IMR-90 (cell line): ENCODE data around the gene PLD3. TPM values are rescaled to one million over a fixed set of nuclear protein-coding genes. Genes with fewer than 3 reads are reported as not detected.

Experiments
- ATAC-seq: fragments of 200-7000 bp; cut with Tn5 transposase; 2 replicates; pipeline ENCODE4 v1.9.1; 2020; ENCODE audit warnings: low read depth, mild to moderate bottlenecking, moderate library complexity
- BruUV-seq: library from RNA; stranded (reverse); fragments of 400-500 nt; replicated peaks from 2 replicates; lab custom pipeline; 2021; lab: Mats Ljungman, UMichigan
- CTCF ChIA-PET: fragments of 300-600 bp; formaldehyde crosslinking; extraction: SDS; loops from one replicate; lab custom pipeline; 2021; ENCODE audit warnings: antibody characterized with exemption; lab: Yijun Ruan, JAX
- POLR2A ChIA-PET: fragments of 300-600 bp; sonication (Branson Sonifier 250); formaldehyde crosslinking; loops from one replicate; lab custom pipeline; 2022; ENCODE audit warnings: antibody characterized with exemption; ENCODE audit not compliant: unreplicated experiment; lab: Charles Lee
- DNase-seq: peaks from one replicate; pipeline ENCODE4 v3.0.0; 2013
- H2AFZ ChIP-seq: replicated peaks from 2 replicates; pipeline ENCODE3; 2013; ENCODE audit warnings: low read length, mild to moderate bottlenecking; ENCODE audit not compliant: poor library complexity
- H2AK5ac ChIP-seq: 2 replicates; pipeline ENCODE4 v1.6.1; 2013; ENCODE audit warnings: low read depth, low read length, inconsistent platforms
- H2AK9ac ChIP-seq: replicated peaks from 2 replicates; pipeline ENCODE3; 2013; ENCODE audit warnings: mild to moderate bottlenecking, low read depth, low read length, moderate library complexity; ENCODE audit not compliant: poor library complexity
- H2BK120ac ChIP-seq: 2 replicates; pipeline ENCODE4 v1.6.1; 2013; ENCODE audit warnings: low read depth, low read length, inconsistent platforms
- H2BK15ac ChIP-seq: 3 replicates; pipeline ENCODE4 v1.6.1; 2013; ENCODE audit warnings: low read depth, low read length, inconsistent platforms
- H2BK20ac ChIP-seq: 2 replicates; pipeline ENCODE4 v1.6.1; 2013; ENCODE audit warnings: low read depth, mild to moderate bottlenecking, inconsistent platforms, low read length, moderate library complexity
- H2BK5ac ChIP-seq: 2 replicates; pipeline ENCODE4 v1.6.1; 2013; ENCODE audit warnings: mild to moderate bottlenecking, low read depth, low read length, inconsistent platforms; ENCODE audit not compliant: poor library complexity, severe bottlenecking
- H3K14ac ChIP-seq: replicated peaks from 2 replicates; pipeline ENCODE4 v1.6.1; 2013; ENCODE audit warnings: low read depth, low read length, inconsistent platforms
- H3K18ac ChIP-seq: 2 replicates; pipeline ENCODE4 v1.6.1; 2013; ENCODE audit warnings: low read depth, low read length, control low read depth
- H3K23ac ChIP-seq: 2 replicates; pipeline ENCODE4 v1.6.1; 2013; ENCODE audit warnings: low read depth, low read length, inconsistent platforms
- H3K27ac ChIP-seq: 2 replicates; pipeline ENCODE4 v1.5.1; 2013; ENCODE audit warnings: mild to moderate bottlenecking, control low read depth, low read length; ENCODE audit not compliant: insufficient read depth
- H3K27me3 ChIP-seq: 2 replicates; pipeline ENCODE4 v1.6.1; 2013; ENCODE audit warnings: low read length; ENCODE audit not compliant: control insufficient read depth, insufficient read depth
- H3K36me3 ChIP-seq: 2 replicates; pipeline ENCODE4 v1.6.1; 2013; ENCODE audit warnings: low read length, mixed read lengths; ENCODE audit not compliant: control insufficient read depth, insufficient read depth
- H3K4ac ChIP-seq: 2 replicates; pipeline ENCODE4 v1.6.1; 2013; ENCODE audit warnings: low read depth, low read length, inconsistent platforms
- H3K4me1 ChIP-seq: 2 replicates; pipeline ENCODE4 v1.6.1; 2013; ENCODE audit warnings: low read length, mixed read lengths; ENCODE audit not compliant: control insufficient read depth, insufficient read depth
- H3K4me2 ChIP-seq: 2 replicates; pipeline ENCODE4 v1.6.1; 2013; ENCODE audit warnings: low read depth, mild to moderate bottlenecking, control low read depth, low read length, moderate library complexity
- H3K4me3 ChIP-seq: 2 replicates; pipeline ENCODE4 v1.5.1; 2013; ENCODE audit warnings: low read depth, mild to moderate bottlenecking, control low read depth, low read length, moderate library complexity; ENCODE audit not compliant: insufficient read depth
- H3K56ac ChIP-seq: 2 replicates; pipeline ENCODE4 v1.6.1; 2013; ENCODE audit warnings: low read length, inconsistent platforms; ENCODE audit not compliant: insufficient read depth; ENCODE audit errors: extremely low read depth
- H3K79me1 ChIP-seq, 2 experiments: 2 replicates each; pipeline ENCODE4 v1.6.1; 2013; ENCODE audit warnings: low read length in 2 of 2, inconsistent platforms in 1 of 2, low read depth in 1 of 2
- H3K9ac ChIP-seq: 2 replicates; pipeline ENCODE4 v1.6.1; 2013; ENCODE audit warnings: low read depth, low read length, control low read depth
- H3K9me1 ChIP-seq: 2 replicates; pipeline ENCODE4 v1.6.1; 2013; ENCODE audit warnings: low read length, inconsistent platforms; ENCODE audit not compliant: insufficient read depth
- H3K9me3 ChIP-seq: 2 replicates; pipeline ENCODE4 v1.6.1; 2013; ENCODE audit warnings: low read length; ENCODE audit not compliant: control insufficient read depth, insufficient read depth
- H4K20me1 ChIP-seq: 2 replicates; pipeline ENCODE4 v1.6.1; 2013; ENCODE audit warnings: low read length, inconsistent platforms; ENCODE audit not compliant: insufficient read depth
- H4K5ac ChIP-seq: 2 replicates; pipeline ENCODE4 v1.6.1; 2013; ENCODE audit warnings: mild to moderate bottlenecking, low read depth, low read length, control low read depth
- H4K8ac ChIP-seq, 2 experiments: 2 replicates each; pipeline ENCODE4 v1.6.1; 2013; ENCODE audit warnings: low read depth in 2 of 2, low read length in 2 of 2, control low read depth in 1 of 2, inconsistent platforms in 1 of 2
- H4K91ac ChIP-seq: 2 replicates; pipeline ENCODE4 v1.6.1; 2013; ENCODE audit warnings: low read depth, low read length, inconsistent platforms; ENCODE audit not compliant: insufficient read depth
- BHLHE40 ChIP-seq: fragments of 150-350 bp; IDR thresholded peaks from 2 replicates; pipeline ENCODE4 v1.6.1; 2016; ENCODE audit warnings: mild to moderate bottlenecking, low read depth, low read length
- CEBPB ChIP-seq: IDR thresholded peaks from 2 replicates; pipeline ENCODE4 v1.6.1; 2012; ENCODE audit warnings: low read depth, low read length, improper control_type of control experiment
- CHD1 ChIP-seq: IDR thresholded peaks from 2 replicates; pipeline ENCODE4 v1.6.1; 2012; ENCODE audit warnings: low read depth, low read length, improper control_type of control experiment
- CTCF ChIP-seq: conservative IDR thresholded peaks from 2 replicates; pipeline ENCODE4 v1.5.1; 2012; ENCODE audit warnings: mild to moderate bottlenecking, low read depth, low read length, improper control_type of control experiment
- ELK1 ChIP-seq: fragments of 150-350 bp; IDR thresholded peaks from 2 replicates; pipeline ENCODE4 v1.6.1; 2016; ENCODE audit warnings: low read depth, mild to moderate bottlenecking, low read length, moderate library complexity, borderline replicate concordance
- FOS ChIP-seq: fragments of 150-350 bp; IDR thresholded peaks from 2 replicates; pipeline ENCODE4 v1.6.1; 2016; ENCODE audit warnings: low read depth, low read length
- MAZ ChIP-seq: IDR thresholded peaks from 2 replicates; pipeline ENCODE4 v1.6.1; 2012; ENCODE audit warnings: low read depth, mild to moderate bottlenecking, low read length, improper control_type of control experiment, moderate library complexity, borderline replicate concordance
- MXI1 ChIP-seq: IDR thresholded peaks from 2 replicates; pipeline ENCODE4 v1.6.1; 2012; ENCODE audit warnings: low read depth, mild to moderate bottlenecking, low read length, moderate library complexity, borderline replicate concordance
- POLR2A ChIP-seq: IDR thresholded peaks from 2 replicates; pipeline ENCODE4 v1.6.1; 2012; ENCODE audit warnings: mild to moderate bottlenecking, low read depth, low read length
- RAD21 ChIP-seq: IDR thresholded peaks from 2 replicates; pipeline ENCODE4 v1.6.1; 2012; ENCODE audit warnings: low read length, improper control_type of control experiment
- RCOR1 ChIP-seq: IDR thresholded peaks from 2 replicates; pipeline ENCODE4 v1.6.1; 2012; ENCODE audit warnings: mild to moderate bottlenecking, low read length, improper control_type of control experiment; ENCODE audit not compliant: insufficient replicate concordance
- USF2 ChIP-seq: fragments of 150-350 bp; IDR thresholded peaks from 2 replicates; pipeline ENCODE4 v1.6.1; 2017; ENCODE audit warnings: mild to moderate bottlenecking, antibody characterized with exemption, low read length, low read depth
- WGBS, 2 experiments: methylation state at CpG; one replicate each; pipeline versions ENCODE4 v1.1.5 to v1.1.7; 2013; ENCODE audit warnings: missing lambda C conversion rate in 2 of 2; ENCODE audit not compliant: insufficient read length in 1 of 2; ENCODE audit errors: extremely low coverage in 2 of 2; 5-methylcytosine and 5-hydroxymethylcytosine counted together
- dilution Hi-C: fragments of 300-500 bp; cut with HindIII; formaldehyde crosslinking; loops from one replicate; pipeline ENCODE4 v1.14.3; 2018; ENCODE audit warnings: low sequenced_read_pairs; ENCODE audit not compliant: unreplicated experiment
- in situ Hi-C: fragments of 300-500 bp; cut with MboI; formaldehyde crosslinking; loops from 3 replicates; pipeline ENCODE4 v1.14.3; 2019; ENCODE audit warnings: low sequenced_read_pairs, inconsistent platforms, mixed read lengths
- intact Hi-C: fragments of 100-400 bp; cut with micrococcal nuclease; formaldehyde crosslinking; loops from 2 replicates; pipeline ENCODE4 v1.10.0; 2022
- polyA plus RNA-seq, 3 experiments: library from polyadenylated mRNA; depleted of rRNA; stranded (reverse); fragments of >200 nt; gene quantifications; 2 replicates each; pipeline ENCODE4 v1.2.3, GENCODE V29; 2012; ENCODE audit warnings: low replicate concordance in 1 of 3
- total RNA-seq: library from RNA; depleted of rRNA; stranded (reverse); fragments of >200 nt; gene quantifications from 2 replicates; pipeline ENCODE4 v1.2.3, GENCODE V29; 2012

PLD3 gene
- total and polyA plus RNA-seq, 2 of the 4 experiments (the other 2 are of a cell fraction), result 117 to 665 TPM

- Histone ChIP-seq H3K4me3 (no peak overlapping the region), H4K20me1 (no peaks in the 10 kb centered on the region), H2AK5ac (peak overlapping the region; percentile 81), H3K4me2 (no peak overlapping the region), H3K4ac (peak overlapping the region; percentile 66), H3K36me3 (peaks cover 5% of the 10 kb centered on the region), H3K9ac (no peak overlapping the region), H3K4me1 (peaks cover 8% of the 10 kb centered on the region), H2BK5ac (peak overlapping the region; percentile 53), H4K5ac (peak overlapping the region; percentile 9; the same call in 1 of the 2 replicates), H4K8ac (peak overlapping the region; percentile 50 to 90; a peak in 3 of 4 replicates), H3K18ac (no peak overlapping the region), H4K91ac (peak overlapping the region; percentile 81), H3K56ac (no peak overlapping the region), H3K9me3 (no peaks in the 10 kb centered on the region), H3K9me1 (peaks cover 9% of the 10 kb centered on the region), H3K14ac (peak overlapping the region; percentile 26), H3K27me3 (no peaks in the 10 kb centered on the region), H2AK9ac (peak overlapping the region; percentile 85), H3K27ac (no peak overlapping the region; the same call in 1 of the 2 replicates), H3K79me1 (peaks cover 0 to 16% of the 10 kb centered on the region in 2 experiments; a peak in 1 of 4 replicates), H3K23ac (no peak overlapping the region), H2AFZ (peak overlapping the region; percentile 94), H2BK15ac (peak overlapping the region; percentile 46; the same call in 2 of the 3 replicates), H2BK120ac (peak overlapping the region; percentile 58), H2BK20ac (peak overlapping the region; percentile 18; the same call in 1 of the 2 replicates)
- BruUV-seq, result no TSS peak
- dilution Hi-C loops, result no loop called here
- intact Hi-C loops, result no loop called here
- DNase-seq (no peak), ATAC-seq (no peak)
- CTCF ChIA-PET, result interaction anchor here (0.6 kb wide), 1 partner anchor 277 kb away, joined by 4 read pairs; no protein-coding TSS in a partner anchor
- in situ Hi-C loops, result no loop called here
- POLR2A ChIA-PET, result interaction anchor here (1.3 kb wide), 1 partner anchor 9 kb away, joined by 4 read pairs; no protein-coding TSS in a partner anchor
- 92% methylated on average over 2 of the region's 4 CpGs; no CpG with 5 or more reads in 1 of the 2 experiments for WGBS, 2 experiments
- TF ChIP-seq CHD1, result no peak
- no peak for TF ChIP-seq POLR2A
- TF ChIP-seq CTCF, result no peak
- TF ChIP-seq FOS, result no peak
- TF ChIP-seq BHLHE40, result no peak
- TF ChIP-seq RCOR1, result no peak
- TF ChIP-seq MAZ, result no peak
- TF ChIP-seq CEBPB, result no peak
- no peak for TF ChIP-seq ELK1
- TF ChIP-seq USF2, result no peak
- no peak for TF ChIP-seq RAD21
- TF ChIP-seq MXI1, result no peak
Measured at GRCh38 chr19:40417643-40417981, 69.1 kb downstream of the PLD3 start.
